DND-41 (cell line): ENCODE data around the gene PAFAH1B1.

ENCODE experiments used
- ATAC-seq: fragments of 200-7000 bp; cut with Tn5 transposase; 3 replicates; pipeline ENCODE4 v1.9.1; 2021; ENCODE audit warnings: low read depth; ENCODE audit not compliant: insufficient read depth
- DNase-seq: peaks from one replicate; pipeline ENCODE4 v3.0.0-alpha.2; 2020
- H2AFZ ChIP-seq: 2 replicates; pipeline ENCODE4 v1.6.0; 2012; ENCODE audit warnings: low read depth, low read length
- H3K27ac ChIP-seq: 2 replicates; pipeline ENCODE4 v1.5.1; 2012; ENCODE audit warnings: low read length, inconsistent platforms
- H3K27me3 ChIP-seq: fragments of 200-600 bp; sonication (generic); 2 replicates; pipeline ENCODE4 v1.6.0; 2012; ENCODE audit warnings: low read length, mild to moderate bottlenecking, inconsistent platforms; ENCODE audit not compliant: insufficient read depth, poor library complexity
- H3K36me3 ChIP-seq: 2 replicates; pipeline ENCODE4 v1.5.1; 2012; ENCODE audit warnings: low read length, inconsistent platforms; ENCODE audit not compliant: insufficient read depth
- H3K4me1 ChIP-seq: 2 replicates; pipeline ENCODE4 v1.5.1; 2012; ENCODE audit warnings: mild to moderate bottlenecking, low read length; ENCODE audit not compliant: insufficient read depth
- H3K4me2 ChIP-seq: 2 replicates; pipeline ENCODE4 v1.6.0; 2012; ENCODE audit warnings: mild to moderate bottlenecking, moderate library complexity, low read length, inconsistent platforms; ENCODE audit not compliant: insufficient read depth
- H3K4me3 ChIP-seq, 2 experiments: fragments of 200-600 bp in 1 of 2; shearing (Covaris generic) in 1 of 2; 2 replicates each; pipeline ENCODE4 v1.5.1; 2012 to 2016; ENCODE audit warnings: inconsistent platforms in 2 of 2, low read length in 2 of 2, mild to moderate bottlenecking in 2 of 2, low read depth in 1 of 2, moderate library complexity in 1 of 2
- H3K79me2 ChIP-seq: 2 replicates; pipeline ENCODE4 v1.6.0; 2012; ENCODE audit warnings: low read length, inconsistent platforms; ENCODE audit not compliant: insufficient read depth
- H3K9ac ChIP-seq: 2 replicates; pipeline ENCODE4 v1.6.0; 2012; ENCODE audit warnings: low read depth, mild to moderate bottlenecking, inconsistent platforms, low read length, moderate library complexity
- H3K9me3 ChIP-seq: 2 replicates; pipeline ENCODE4 v1.5.1; 2012; ENCODE audit warnings: low read length, moderate library complexity, mild to moderate bottlenecking, inconsistent platforms; ENCODE audit not compliant: insufficient read depth, severe bottlenecking
- H4K20me1 ChIP-seq: 2 replicates; pipeline ENCODE4 v1.6.0; 2012; ENCODE audit warnings: low read length; ENCODE audit not compliant: insufficient read depth
- EZH2 ChIP-seq: IDR thresholded peaks from 3 replicates; pipeline ENCODE4 v1.6.1; 2012; ENCODE audit warnings: borderline replicate concordance, low read depth, mild to moderate bottlenecking, moderate library complexity, low read length, inconsistent platforms; ENCODE audit not compliant: severe bottlenecking
- TF ChIP-seq, protein P1 (sequence below): IDR thresholded peaks from 2 replicates; pipeline ENCODE4 v1.5.1; 2012; ENCODE audit warnings: borderline replicate concordance, low read length, moderate library complexity, mild to moderate bottlenecking; ENCODE audit not compliant: poor library complexity, severe bottlenecking; ENCODE audit errors: extremely low read depth

The PAFAH1B1 gene

DNA sequence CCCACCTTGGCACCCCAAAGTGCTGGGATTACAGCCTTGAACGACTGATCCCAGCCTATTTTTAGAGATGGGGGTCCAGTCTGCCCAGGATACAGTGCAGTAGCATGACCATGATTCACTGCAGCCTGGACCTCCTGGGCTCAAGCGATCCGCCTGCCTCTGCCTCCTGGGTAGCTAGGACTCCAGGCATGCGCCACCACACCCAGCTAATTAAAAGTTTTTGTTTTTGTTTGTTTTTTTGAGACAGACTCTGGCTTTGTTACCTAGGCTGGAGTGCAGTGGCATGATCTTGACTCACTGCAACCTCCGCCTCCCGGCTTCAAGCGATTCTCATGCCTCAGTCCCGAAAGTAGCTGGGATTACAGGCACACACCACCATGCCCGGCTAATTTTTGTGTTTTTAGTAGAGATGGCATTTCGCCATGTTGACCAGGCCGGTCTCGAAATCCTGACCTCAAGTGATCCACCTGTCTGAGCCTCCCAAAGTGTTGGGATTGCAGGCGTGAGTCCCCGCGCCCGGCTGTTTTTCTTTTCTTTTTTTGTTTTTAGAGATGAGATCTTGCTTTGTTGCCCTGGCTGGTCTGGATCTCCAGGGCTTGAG is 2.3 kb upstream of the PAFAH1B1 start:
- Histone ChIP-seq H3K27me3 (no peaks in the 10 kb centered on the region), H3K4me1 (peaks cover 27% of the 10 kb centered on the region), H3K4me2 (no peak overlapping the region), H3K9ac (no peak overlapping the region), H3K27ac (no peak overlapping the region), H3K36me3 (peaks cover 7% of the 10 kb centered on the region; the same call in 1 of the 2 replicates), H2AFZ (no peak overlapping the region), H3K9me3 (no peaks in the 10 kb centered on the region), H4K20me1 (peaks cover 21% of the 10 kb centered on the region), H3K79me2 (peaks cover 24% of the 10 kb centered on the region), H3K4me3 (no peak overlapping the region)
- TF ChIP-seq EZH2 = no peak
- TF ChIP-seq, protein P1, sequence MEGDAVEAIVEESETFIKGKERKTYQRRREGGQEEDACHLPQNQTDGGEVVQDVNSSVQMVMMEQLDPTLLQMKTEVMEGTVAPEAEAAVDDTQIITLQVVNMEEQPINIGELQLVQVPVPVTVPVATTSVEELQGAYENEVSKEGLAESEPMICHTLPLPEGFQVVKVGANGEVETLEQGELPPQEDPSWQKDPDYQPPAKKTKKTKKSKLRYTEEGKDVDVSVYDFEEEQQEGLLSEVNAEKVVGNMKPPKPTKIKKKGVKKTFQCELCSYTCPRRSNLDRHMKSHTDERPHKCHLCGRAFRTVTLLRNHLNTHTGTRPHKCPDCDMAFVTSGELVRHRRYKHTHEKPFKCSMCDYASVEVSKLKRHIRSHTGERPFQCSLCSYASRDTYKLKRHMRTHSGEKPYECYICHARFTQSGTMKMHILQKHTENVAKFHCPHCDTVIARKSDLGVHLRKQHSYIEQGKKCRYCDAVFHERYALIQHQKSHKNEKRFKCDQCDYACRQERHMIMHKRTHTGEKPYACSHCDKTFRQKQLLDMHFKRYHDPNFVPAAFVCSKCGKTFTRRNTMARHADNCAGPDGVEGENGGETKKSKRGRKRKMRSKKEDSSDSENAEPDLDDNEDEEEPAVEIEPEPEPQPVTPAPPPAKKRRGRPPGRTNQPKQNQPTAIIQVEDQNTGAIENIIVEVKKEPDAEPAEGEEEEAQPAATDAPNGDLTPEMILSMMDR = no peak
- DNase-seq (no peak), ATAC-seq (no peak)

DNA sequence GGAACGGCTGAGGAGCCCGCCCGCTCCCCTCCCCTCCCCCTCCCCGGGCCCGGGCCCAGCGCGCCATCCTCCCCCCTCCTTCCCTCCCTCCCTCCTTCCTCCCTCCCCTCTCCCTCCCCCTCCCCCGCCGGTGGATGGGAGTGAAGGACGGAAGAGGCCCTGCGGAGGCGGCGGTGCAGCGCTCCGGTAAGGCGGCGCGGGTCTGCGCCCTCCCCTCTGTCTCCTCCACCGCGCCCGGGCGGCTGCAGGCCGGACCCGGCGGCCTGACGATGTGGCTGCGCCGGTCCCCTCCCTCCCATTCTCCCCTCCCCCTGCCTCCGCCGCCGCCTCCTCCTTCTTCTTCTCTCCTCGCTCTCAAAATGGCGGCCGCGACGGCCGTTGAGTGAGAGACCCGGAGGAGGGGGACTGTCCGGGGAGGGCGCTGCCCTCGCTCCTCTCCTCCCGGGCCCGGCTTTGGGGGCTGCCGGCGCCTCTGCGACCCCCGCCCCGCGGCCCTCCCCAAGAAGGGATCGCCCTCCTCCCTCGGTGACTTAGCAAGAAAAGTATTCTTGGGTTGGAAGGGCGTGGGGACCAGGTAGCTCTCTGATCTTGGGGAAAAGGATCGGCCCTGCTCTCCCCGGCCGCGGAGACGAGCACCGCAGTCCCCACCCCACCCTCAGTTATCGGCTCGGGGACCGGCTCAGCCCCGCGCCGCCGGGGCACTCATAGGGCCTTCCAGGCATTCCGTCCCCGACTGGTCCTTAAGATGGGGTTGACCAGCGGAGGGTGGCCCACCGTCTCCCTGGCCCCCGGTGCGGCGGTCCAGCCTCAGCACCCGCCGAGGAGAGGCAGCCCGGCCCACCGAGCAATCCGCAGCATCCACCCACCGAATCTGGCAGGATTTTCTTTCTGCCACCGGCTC is 617 bp downstream of the PAFAH1B1 start:
- Histone ChIP-seq H3K36me3 (peaks cover 10% of the 10 kb centered on the region), H2AFZ (peak overlapping the region; percentile 83)
- peak; percentile 85 for DNase-seq

DNA sequence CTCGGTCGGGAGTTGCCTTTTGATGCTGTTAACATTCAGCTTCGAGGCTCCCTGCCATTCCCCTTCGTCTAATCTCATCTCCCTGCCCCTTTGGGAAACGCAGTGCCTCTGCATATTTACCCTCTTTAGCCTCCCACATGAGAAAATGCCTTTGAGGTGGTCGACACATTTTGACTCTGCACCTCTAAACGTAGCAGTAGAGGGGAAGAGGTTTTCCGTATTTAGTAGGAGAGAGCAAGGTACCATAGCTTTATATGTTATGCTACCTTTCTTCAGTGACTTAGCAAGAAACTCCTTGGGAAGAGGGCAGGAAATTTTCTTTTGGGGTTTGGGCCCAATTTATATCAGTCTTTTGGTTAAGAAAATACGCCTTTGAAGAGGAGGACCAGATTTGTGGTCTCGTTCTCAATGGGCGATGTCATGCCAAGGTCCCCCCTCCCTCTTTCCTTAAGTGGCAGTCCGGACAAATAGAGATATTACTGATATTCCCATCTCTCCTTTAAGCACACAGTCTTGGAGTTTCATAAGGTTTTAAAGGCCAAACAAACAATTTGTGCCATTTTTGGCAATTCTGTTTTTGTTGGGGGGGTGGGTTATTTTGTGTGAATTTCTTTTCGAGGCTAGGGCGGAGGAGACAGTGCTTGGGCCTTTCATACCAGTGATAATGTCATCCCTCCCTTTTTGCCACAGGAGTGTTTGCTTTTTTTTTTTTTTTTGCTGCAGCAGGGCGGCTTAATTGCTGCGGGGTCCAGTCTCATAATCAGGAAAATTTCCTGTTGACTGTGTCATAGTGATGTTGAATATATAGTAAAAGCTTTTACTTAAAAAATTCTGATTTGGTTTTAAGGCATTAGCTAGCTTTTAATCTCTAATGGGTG is 1.5 kb downstream of the PAFAH1B1 start:
- Histone ChIP-seq H3K9ac (peak overlapping the region; percentile 99), H3K4me1 (peaks cover 44% of the 10 kb centered on the region), H4K20me1 (peaks cover 54% of the 10 kb centered on the region), H3K79me2 (peaks cover 62% of the 10 kb centered on the region), H3K4me2 (peak overlapping the region; percentile 88), H3K9me3 (no peaks in the 10 kb centered on the region), H2AFZ (peak overlapping the region; percentile 78; the same call in 1 of the 2 replicates), H3K4me3 (peak overlapping the region; percentile 74 to 100), H3K27me3 (no peaks in the 10 kb centered on the region), H3K27ac (peak overlapping the region; percentile 96), H3K36me3 (peaks cover 10% of the 10 kb centered on the region)
- TF ChIP-seq, protein P1 = no peak
- TF ChIP-seq EZH2 = no peak
- peak; percentile 31 for DNase-seq
- peak; percentile 7; the same call in 1 of the 3 replicates for ATAC-seq

More for the DNA sequence above, 617 bp downstream of the PAFAH1B1 start:
- TF ChIP-seq, protein P1 = no peak
- TF ChIP-seq EZH2 = no peak
- Histone ChIP-seq H3K9ac (peak overlapping the region; percentile 99), H3K4me3 (peak overlapping the region; percentile 74 to 100), H3K27ac (peak overlapping the region; percentile 96), H3K79me2 (peaks cover 54% of the 10 kb centered on the region), H3K4me2 (peak overlapping the region; percentile 88), H3K4me1 (peaks cover 44% of the 10 kb centered on the region), H3K27me3 (no peaks in the 10 kb centered on the region), H4K20me1 (peaks cover 47% of the 10 kb centered on the region), H3K9me3 (no peaks in the 10 kb centered on the region)
- ATAC-seq = peak; percentile 65
